Fibroblast of lung (primary cell): ENCODE measurements around the gene TSHZ2. TPM values are rescaled to one million over a fixed set of nuclear protein-coding genes. Genes with fewer than 3 reads are reported as not detected.

Experiments
- DNase-seq, 2 donors: peaks; one replicate each; pipeline versions ENCODE4 v3.0.0 to v3.0.0-alpha.2; 2010; ENCODE audit warnings: low read depth in 2 of 2
- H2AFZ ChIP-seq: 2 replicates; pipeline ENCODE4 v1.5.1; 2012; ENCODE audit warnings: low read length, control low read depth, inconsistent platforms
- H3K27ac ChIP-seq: 2 replicates; pipeline ENCODE4 v1.5.1; 2011; ENCODE audit warnings: low read length, control low read depth; ENCODE audit not compliant: insufficient read depth
- H3K27me3 ChIP-seq: 2 replicates; pipeline ENCODE4 v1.5.1; 2011; ENCODE audit warnings: mild to moderate bottlenecking, low read length; ENCODE audit not compliant: control insufficient read depth, insufficient read depth
- H3K36me3 ChIP-seq: 2 replicates; pipeline ENCODE4 v1.5.1; 2011; ENCODE audit warnings: low read length; ENCODE audit not compliant: control insufficient read depth, insufficient read depth
- H3K4me1 ChIP-seq: 2 replicates; pipeline ENCODE4 v1.5.1; 2011; ENCODE audit warnings: low read length; ENCODE audit not compliant: control insufficient read depth, insufficient read depth; ENCODE audit errors: extremely low read depth
- H3K4me2 ChIP-seq: 2 replicates; pipeline ENCODE4 v1.5.1; 2011; ENCODE audit warnings: low read length, control low read depth; ENCODE audit not compliant: insufficient read depth; ENCODE audit errors: extremely low read depth
- H3K4me3 ChIP-seq, 4 experiments: fragments of 200-600 bp in 1 of 4; sonication (generic) in 1 of 4; replicated peaks in 1 of 4; 2 replicates each; pipeline ENCODE4 v1.5.1; 2011 to 2016; ENCODE audit warnings: low read length in 4 of 4, low read depth in 3 of 4, mild to moderate bottlenecking in 3 of 4, control low read depth in 2 of 4, inconsistent platforms in 1 of 4, mixed read lengths in 1 of 4; ENCODE audit not compliant: insufficient read depth in 1 of 4; ENCODE audit errors: control extremely low read depth in 1 of 4
- H3K79me2 ChIP-seq: 2 replicates; pipeline ENCODE4 v1.5.1; 2012; ENCODE audit warnings: mild to moderate bottlenecking, low read length, inconsistent platforms; ENCODE audit not compliant: control insufficient read depth, insufficient read depth
- H3K9ac ChIP-seq: 2 replicates; pipeline ENCODE4 v1.5.1; 2011; ENCODE audit warnings: mild to moderate bottlenecking, low read length, control low read depth; ENCODE audit not compliant: insufficient read depth
- H3K9me3 ChIP-seq: 2 replicates; pipeline ENCODE4 v1.5.1; 2012; ENCODE audit warnings: low read depth, low read length; ENCODE audit not compliant: control insufficient read depth, insufficient read depth
- H4K20me1 ChIP-seq: 2 replicates; pipeline ENCODE4 v1.5.1; 2011; ENCODE audit warnings: low read length; ENCODE audit not compliant: control insufficient read depth, insufficient read depth; ENCODE audit errors: extremely low read depth
- CTCF ChIP-seq, 2 donors: IDR thresholded peaks in 1 of 2; conservative IDR thresholded peaks in 1 of 2; 1 replicate in 1 of 2; 2 replicates in 1 of 2; pipeline ENCODE4 v1.5.1; 2011 to 2012; ENCODE audit warnings: low read length in 2 of 2, control low read depth in 1 of 2, inconsistent platforms in 1 of 2, low read depth in 1 of 2, mild to moderate bottlenecking in 1 of 2
- EZH2 ChIP-seq: IDR thresholded peaks from 2 replicates; pipeline ENCODE4 v1.5.1; 2012; ENCODE audit warnings: low read length, control low read depth, mild to moderate bottlenecking; ENCODE audit errors: missing control alignments
- polyA plus RNA-seq, 2 donors: library from polyadenylated mRNA; depleted of rRNA in 1 of 2; stranded (reverse) in 1 of 2; unstranded in 1 of 2; fragments of >200 nt; gene quantifications; 2 replicates each; pipeline ENCODE4 v1.2.1, GENCODE V29; 2011 to 2012; ENCODE audit warnings: missing spikeins in 1 of 2
- total RNA-seq: library from RNA; depleted of rRNA; stranded (reverse); fragments of >200 nt; gene quantifications from 2 replicates; pipeline ENCODE4 v1.2.1, GENCODE V29; 2014

The TSHZ2 gene
- total and polyA plus RNA-seq, 2 donors (not counting 1 experiment from before 2014, with no cell fraction given), result 0.15 to 2.6 TPM

GRCh38 chr20:53495398-53496092 is 523.4 kb downstream of the TSHZ2 start:
- DNase-seq, result peak in 1 of 2 donors; percentile 44
- H3K4me2 ChIP-seq, result no peak overlapping the region
- H2AFZ ChIP-seq, result no peak overlapping the region
- no peak overlapping the region for H3K27ac ChIP-seq
- H3K36me3 ChIP-seq, result no peaks in the 10 kb centered on the region
- no peak overlapping the region for H3K9ac ChIP-seq
- H3K4me3 ChIP-seq, result no peak overlapping the region
- no peaks in the 10 kb centered on the region for H4K20me1 ChIP-seq
- TF ChIP-seq CTCF (conservative IDR thresholded peaks at IDR 0.05 in 1 of 2, IDR thresholded peaks at IDR 0.05 in 1 of 2; ENCODE audit: low read depth in 1 of 2, low read length in 2 of 2) (no peak), EZH2 (no peak)
- no peaks in the 10 kb centered on the region for H3K27me3 ChIP-seq
- no peaks in the 10 kb centered on the region for H3K79me2 ChIP-seq
- no peaks in the 10 kb centered on the region for H3K9me3 ChIP-seq
- H3K4me1 ChIP-seq, result no peaks in the 10 kb centered on the region

GRCh38 chr20:53497246-53497645 is 525.1 kb downstream of the TSHZ2 start:
- Histone ChIP-seq H3K79me2 (no peaks in the 10 kb centered on the region), H3K4me2 (no peak overlapping the region), H3K27me3 (no peaks in the 10 kb centered on the region), H3K36me3 (no peaks in the 10 kb centered on the region), H3K4me1 (no peaks in the 10 kb centered on the region), H3K9ac (no peak overlapping the region), H3K4me3 (no peak overlapping the region), H3K9me3 (no peaks in the 10 kb centered on the region), H4K20me1 (no peaks in the 10 kb centered on the region), H3K27ac (no peak overlapping the region), H2AFZ (no peak overlapping the region)
- no peak for DNase-seq
- no peak for TF ChIP-seq EZH2
- TF ChIP-seq CTCF (conservative IDR thresholded peaks at IDR 0.05 in 1 of 2, IDR thresholded peaks at IDR 0.05 in 1 of 2; ENCODE audit: low read depth in 1 of 2, low read length in 2 of 2), result no peak

- Histone ChIP-seq H3K27ac (no peak overlapping the region), H3K4me3 (no peak overlapping the region), H3K4me2 (no peak overlapping the region), H3K4me1 (no peaks in the 10 kb centered on the region), H3K9ac (no peak overlapping the region), H3K79me2 (no peaks in the 10 kb centered on the region), H2AFZ (no peak overlapping the region), H3K9me3 (no peaks in the 10 kb centered on the region), H3K27me3 (no peaks in the 10 kb centered on the region), H3K36me3 (no peaks in the 10 kb centered on the region), H4K20me1 (no peaks in the 10 kb centered on the region)
- DNase-seq, result no peak
- TF ChIP-seq EZH2, result no peak
- no peak for TF ChIP-seq CTCF (conservative IDR thresholded peaks at IDR 0.05 in 1 of 2, IDR thresholded peaks at IDR 0.05 in 1 of 2; ENCODE audit: low read depth in 1 of 2, low read length in 2 of 2)
Observed at GRCh38 chr20:53498341-53498740, 526.2 kb downstream of the TSHZ2 start.
